Dedifferentiated amniotic fluid mesenchymal stem cell (primary cell): ENCODE measurements around the gene ZNF425.
"Not testable (repeated sequence)": the region's sequence is repeated elsewhere in the genome, so short reads cannot be mapped to it uniquely, and the experiment has no call there.

Experiments
- DNase-seq: peaks from one replicate; pipeline ENCODE4 v3.0.0-alpha.2; 2016; ENCODE audit errors: extremely low spot score

The ZNF425 gene

GRCh38 chr7:149130572-149131198 is 4.6 kb upstream of the ZNF425 start:
- DNase-seq: no peak

GRCh38 chr7:149126662-149127266 is 640 bp upstream of the ZNF425 start:
- no peak for DNase-seq

- DNase-seq: no peak
Measured at GRCh38 chr7:149125189-149125862, 798 bp downstream of the ZNF425 start.

- DNase-seq: no peak
Measured at GRCh38 chr7:149109969-149110368, 16.2 kb downstream of the ZNF425 start.

- DNase-seq: no peak
Measured at GRCh38 chr7:149104749-149105148, 21.4 kb downstream of the ZNF425 start.

- DNase-seq: no peak
Measured at GRCh38 chr7:149104214-149104613, 21.9 kb downstream of the ZNF425 start.

GRCh38 chr7:149103424-149103823 is 22.7 kb downstream of the ZNF425 start:
- no peak for DNase-seq

GRCh38 chr7:149102666-149103065 is 23.5 kb downstream of the ZNF425 start:
- DNase-seq: no peak

GRCh38 chr7:149100821-149101220 is 25.3 kb downstream of the ZNF425 start:
- DNase-seq: no peak

- no peak for DNase-seq
Measured at GRCh38 chr7:149099058-149099457, 27.1 kb downstream of the ZNF425 start.

- no peak for DNase-seq
Measured at GRCh38 chr7:149097088-149097487, 29.0 kb downstream of the ZNF425 start.

- DNase-seq: no peak
Measured at GRCh38 chr7:149093228-149093627, 32.9 kb downstream of the ZNF425 start.

GRCh38 chr7:149092244-149092643 is 33.9 kb downstream of the ZNF425 start:
- DNase-seq: not testable (repeated sequence)

- peak; percentile 92 for DNase-seq
Measured at GRCh38 chr7:149090397-149091195, 35.5 kb downstream of the ZNF425 start, which contains the start of gene ZNF786. TSS of gene ZNF786 (minus strand) at chr7:149090718. CDS start at chr7:149090640, 78 bp downstream.

- no peak for DNase-seq
Measured at GRCh38 chr7:149087376-149087775, 38.7 kb downstream of the ZNF425 start.

GRCh38 chr7:149085866-149086265 is 40.3 kb downstream of the ZNF425 start:
- DNase-seq: no peak

GRCh38 chr7:149084407-149084806 is 41.7 kb downstream of the ZNF425 start:
- no peak for DNase-seq

- DNase-seq: no peak
Measured at GRCh38 chr7:149081914-149082313, 44.2 kb downstream of the ZNF425 start.

GRCh38 chr7:149077594-149077993 is 48.5 kb downstream of the ZNF425 start:
- no peak for DNase-seq

- no peak for DNase-seq
Measured at GRCh38 chr7:149075286-149075685, 50.8 kb downstream of the ZNF425 start.

- DNase-seq: no peak
Measured at GRCh38 chr7:149074116-149074885, 51.8 kb downstream of the ZNF425 start.

- DNase-seq: no peak
Measured at GRCh38 chr7:149072438-149072775, 53.7 kb downstream of the ZNF425 start.
